HCT116 (cell line): Measurements from ENCODE around the gene CRACDL. TPM values are rescaled to one million over a fixed set of nuclear protein-coding genes. Genes with fewer than 3 reads are reported as not detected.

ENCODE experiments used
- ATAC-seq: fragments of 200-7000 bp; cut with Tn5 transposase; 2 replicates; pipeline ENCODE4 v1.9.1; 2020; ENCODE audit warnings: mild to moderate bottlenecking, moderate library complexity
- BruUV-seq: library from RNA; stranded (reverse); fragments of 400-500 nt; replicated peaks from 2 replicates; lab custom pipeline; 2021; lab: Mats Ljungman, UMichigan
- CTCF ChIA-PET: fragments of 300-600 bp; sonication (Branson Sonifier 250); formaldehyde crosslinking; loops from one replicate; lab custom pipeline; 2021; ENCODE audit warnings: antibody characterized with exemption; lab: Charles Lee
- POLR2A ChIA-PET: fragments of 300-600, 350-600 bp; sonication (Branson Sonifier 250); formaldehyde crosslinking; loops from one replicate; lab custom pipeline; 2021; ENCODE audit warnings: antibody characterized with exemption; lab: Charles Lee
- RAD21 ChIA-PET, 2 experiments: fragments of 300-600 bp; sonication (Branson Sonifier 250); formaldehyde crosslinking; loops; one replicate each; lab custom pipeline; 2023; ENCODE audit warnings: low total read pairs in 2 of 2; ENCODE audit not compliant: uncharacterized antibody in 2 of 2, unreplicated experiment in 2 of 2, low non-redundant PET in 1 of 2; lab: Charles Lee
- DNase-seq: peaks from one replicate; pipeline ENCODE4 v3.0.0-alpha.2; 2010; ENCODE audit warnings: low read depth, low spot score
- H2AFZ ChIP-seq: fragments of 200-600 bp; shearing (Covaris generic), sonication (generic); 2 replicates; pipeline ENCODE4 v1.6.1; 2017; ENCODE audit warnings: low read depth, mixed run types, mixed read lengths, antibody characterized with exemption, low read length; ENCODE audit not compliant: poor library complexity, severe bottlenecking
- H3K27ac ChIP-seq: 2 replicates; pipeline ENCODE4 v1.5.1; 2012; ENCODE audit warnings: low read depth, low read length
- H3K27me3 ChIP-seq: fragments of 200-600 bp; sonication (generic); 2 replicates; pipeline ENCODE4 v1.6.1; 2016; ENCODE audit warnings: mixed run types, low read length, mixed read lengths; ENCODE audit not compliant: insufficient read depth
- H3K36me3 ChIP-seq, 2 experiments: fragments of 200-500 bp in 1 of 2; fragments of 200-600 bp in 1 of 2; sonication (Bioruptor generic) in 1 of 2; sonication (generic) in 1 of 2; 2 replicates each; pipeline versions ENCODE4 v1.5.1 to v1.6.1; 2014 to 2016; ENCODE audit warnings: low read length in 2 of 2, inconsistent platforms in 1 of 2, mixed read lengths in 1 of 2, mixed run types in 1 of 2; ENCODE audit not compliant: insufficient read depth in 2 of 2, control insufficient read depth in 1 of 2
- H3K4me1 ChIP-seq, 2 experiments: fragments of 200-600 bp in 1 of 2; sonication (generic) in 1 of 2; 2 replicates each; pipeline versions ENCODE4 v1.5.1 to v1.6.1; 2012 to 2017; ENCODE audit warnings: low read length in 2 of 2, inconsistent platforms in 1 of 2, mild to moderate bottlenecking in 1 of 2, mixed read lengths in 1 of 2, mixed run types in 1 of 2, moderate library complexity in 1 of 2; ENCODE audit not compliant: insufficient read depth in 2 of 2, control insufficient read depth in 1 of 2
- H3K4me2 ChIP-seq: fragments of 200-600 bp; sonication (generic); 2 replicates; pipeline ENCODE4 v1.6.1; 2017; ENCODE audit warnings: mixed run types, low read length, mixed read lengths
- H3K4me3 ChIP-seq, 2 experiments: fragments of 200-600 bp in 1 of 2; sonication (generic) in 1 of 2; replicated peaks in 1 of 2; 2 replicates each; pipeline ENCODE4 v1.5.1; 2011 to 2016; ENCODE audit warnings: low read length in 2 of 2, control low read depth in 1 of 2, low read depth in 1 of 2, mild to moderate bottlenecking in 1 of 2, mixed read lengths in 1 of 2, mixed run types in 1 of 2
- H3K79me2 ChIP-seq: fragments of 200-600 bp; sonication (generic); 2 replicates; pipeline ENCODE4 v1.6.1; 2017; ENCODE audit warnings: mild to moderate bottlenecking, mixed run types, low read length, moderate library complexity, mixed read lengths; ENCODE audit not compliant: insufficient read depth
- H3K9ac ChIP-seq: fragments of 200-600 bp; sonication (generic); 2 replicates; pipeline ENCODE4 v1.6.1; 2016; ENCODE audit warnings: low read length, mixed read lengths
- H3K9me2 ChIP-seq: fragments of 200-600 bp; sonication (generic), shearing (Covaris generic); 2 replicates; pipeline ENCODE4 v1.6.1; 2017; ENCODE audit warnings: mixed run types, mild to moderate bottlenecking, moderate library complexity; ENCODE audit not compliant: insufficient read depth
- H3K9me3 ChIP-seq, 2 experiments: fragments of 200-500 bp in 1 of 2; fragments of 200-600 bp in 1 of 2; sonication (Bioruptor generic) in 1 of 2; sonication (generic) in 1 of 2; 2 replicates each; pipeline ENCODE4 v1.6.1; 2014 to 2017; ENCODE audit warnings: low read length in 2 of 2, mixed read lengths in 2 of 2, inconsistent platforms in 1 of 2, low read depth in 1 of 2, mild to moderate bottlenecking in 1 of 2, mixed run types in 1 of 2, moderate library complexity in 1 of 2; ENCODE audit not compliant: control insufficient read depth in 1 of 2, insufficient read depth in 1 of 2
- H4K20me1 ChIP-seq: fragments of 200-600 bp; sonication (generic), shearing (Covaris generic); 2 replicates; pipeline ENCODE4 v1.6.1; 2017; ENCODE audit warnings: mixed run types, mild to moderate bottlenecking, moderate library complexity; ENCODE audit not compliant: insufficient read depth
- ATF3 ChIP-seq: IDR thresholded peaks from 2 replicates; pipeline ENCODE4 v1.6.1; 2012
- CBX3 ChIP-seq: IDR thresholded peaks from 2 replicates; pipeline ENCODE4 v1.6.1; 2012; ENCODE audit warnings: low read depth
- CEBPB ChIP-seq: IDR thresholded peaks from 2 replicates; pipeline ENCODE4 v1.6.1; 2012; ENCODE audit warnings: low read depth
- ELF1 ChIP-seq: IDR thresholded peaks from 2 replicates; pipeline ENCODE4 v1.6.1; 2012; ENCODE audit warnings: low read depth, borderline replicate concordance
- EZH2 ChIP-seq: fragments of 200-600 bp; sonication (generic); IDR thresholded peaks from 2 replicates; pipeline ENCODE4 v1.6.1; 2017; ENCODE audit warnings: antibody characterized with exemption, mixed run types
- MAX ChIP-seq: IDR thresholded peaks from 2 replicates; pipeline ENCODE4 v1.6.1; 2012
- POLR2AphosphoS5 ChIP-seq: IDR thresholded peaks from 2 replicates; pipeline ENCODE4 v1.6.1; 2011; ENCODE audit warnings: mild to moderate bottlenecking, low read depth, low read length, moderate library complexity
- SIN3A ChIP-seq: IDR thresholded peaks from 2 replicates; pipeline ENCODE4 v1.6.1; 2012; ENCODE audit warnings: low read depth
- SP1 ChIP-seq: IDR thresholded peaks from 2 replicates; pipeline ENCODE4 v1.6.1; 2012; ENCODE audit warnings: low read depth
- SRF ChIP-seq: IDR thresholded peaks from 2 replicates; pipeline ENCODE4 v1.6.1; 2012; ENCODE audit warnings: low read depth
- TCF7L2 ChIP-seq: IDR thresholded peaks from 2 replicates; pipeline ENCODE4 v1.7.0; 2011; ENCODE audit warnings: borderline replicate concordance, inconsistent platforms; ENCODE audit not compliant: insufficient read depth, insufficient read length; ENCODE audit errors: extremely low read depth
- YY1 ChIP-seq: IDR thresholded peaks from 2 replicates; pipeline ENCODE4 v1.6.1; 2011; ENCODE audit warnings: low read length, low read depth, moderate library complexity, mild to moderate bottlenecking; ENCODE audit not compliant: insufficient replicate concordance; ENCODE audit errors: extremely low read depth
- ZBTB33 ChIP-seq: IDR thresholded peaks from 2 replicates; pipeline ENCODE4 v1.6.1; 2011; ENCODE audit warnings: mild to moderate bottlenecking, low read length, moderate library complexity; ENCODE audit not compliant: insufficient replicate concordance; ENCODE audit errors: extremely low read depth
- ZFX ChIP-seq: fragments of 450-650 bp; IDR thresholded peaks from 2 replicates; pipeline ENCODE4 v1.6.1; 2017
- ZNF274 ChIP-seq: fragments of 200-500 bp; sonication (Bioruptor generic); IDR thresholded peaks from 2 replicates; pipeline ENCODE4 v1.6.1; 2014; ENCODE audit warnings: mild to moderate bottlenecking, low read depth, low read length, inconsistent platforms
- intact Hi-C: fragments of 100-400 bp; cut with micrococcal nuclease; formaldehyde crosslinking; loops from 2 replicates; pipeline ENCODE4 v1.10.0; 2022
- total RNA-seq: library from RNA; stranded (reverse); gene quantifications from one replicate; pipeline ENCODE4 v1.2.1, GENCODE V29; 2021; ENCODE audit not compliant: unreplicated experiment

CRACDL gene
- total RNA-seq, 1 experiment from 2014 or later = 1.1 TPM

GRCh38 chr2:98935111-98935770, 784 bp downstream of the CRACDL start:
- peak overlapping the region; percentile 89 for H3K4me2 ChIP-seq
- no peaks in the 10 kb centered on the region for H4K20me1 ChIP-seq
- no peaks in the 10 kb centered on the region for H3K36me3 ChIP-seq
- H3K9me3 ChIP-seq = no peaks in the 10 kb centered on the region
- no peak overlapping the region for H3K27ac ChIP-seq
- intact Hi-C loops = no loop called here
- ATAC-seq (no peak), DNase-seq (no peak)
- no peaks in the 10 kb centered on the region for H3K27me3 ChIP-seq
- no peaks in the 10 kb centered on the region for H3K79me2 ChIP-seq
- ChIA-PET POLR2A (no interaction called here), CTCF (no interaction called here), RAD21 (no interaction called here)
- BruUV-seq = no TSS peak
- H2AFZ ChIP-seq = no peak overlapping the region
- peak overlapping the region in 1 of 2 experiments; percentile 59; a peak in 1 of 4 replicates for H3K4me3 ChIP-seq
- no peaks in the 10 kb centered on the region for H3K9me2 ChIP-seq
- no peak overlapping the region for H3K9ac ChIP-seq
- TF ChIP-seq SRF (no peak), ATF3 (no peak), MAX (no peak), SIN3A (no peak), CEBPB (no peak), ZBTB33 (no peak), TCF7L2 (no peak), ZFX (no peak), ZNF274 (no peak), YY1 (no peak), SP1 (no peak), ELF1 (no peak), EZH2 (no peak), POLR2AphosphoS5 (no peak), CBX3 (no peak)
- TF ChIP-seq, all 23 proteins: peak for 0
- peaks cover 6 to 13% of the 10 kb centered on the region in 2 experiments; a peak in 2 of 4 replicates for H3K4me1 ChIP-seq
